Transverse colon (tissue), 3 donors: ENCODE measurements around the gene NAA60.

ENCODE experiments used
- CTCF ChIP-seq, 5 experiments: fragments of 200-600 bp in 3 of 5; fragments of 450-650 bp in 2 of 5; sonication (generic) in 3 of 5; IDR thresholded peaks; 1 replicate in 2 of 5; 2 replicates in 3 of 5; pipeline ENCODE4 v1.5.1; 2016 to 2017; ENCODE audit warnings: antibody characterized with exemption in 5 of 5, inconsistent platforms in 3 of 5, mild to moderate bottlenecking in 2 of 5, moderate library complexity in 1 of 5
- POLR2A ChIP-seq: fragments of 450-650 bp; IDR thresholded peaks from one replicate; pipeline ENCODE4 v1.6.1; 2016; ENCODE audit warnings: antibody characterized with exemption, mild to moderate bottlenecking, moderate library complexity

DNA sequence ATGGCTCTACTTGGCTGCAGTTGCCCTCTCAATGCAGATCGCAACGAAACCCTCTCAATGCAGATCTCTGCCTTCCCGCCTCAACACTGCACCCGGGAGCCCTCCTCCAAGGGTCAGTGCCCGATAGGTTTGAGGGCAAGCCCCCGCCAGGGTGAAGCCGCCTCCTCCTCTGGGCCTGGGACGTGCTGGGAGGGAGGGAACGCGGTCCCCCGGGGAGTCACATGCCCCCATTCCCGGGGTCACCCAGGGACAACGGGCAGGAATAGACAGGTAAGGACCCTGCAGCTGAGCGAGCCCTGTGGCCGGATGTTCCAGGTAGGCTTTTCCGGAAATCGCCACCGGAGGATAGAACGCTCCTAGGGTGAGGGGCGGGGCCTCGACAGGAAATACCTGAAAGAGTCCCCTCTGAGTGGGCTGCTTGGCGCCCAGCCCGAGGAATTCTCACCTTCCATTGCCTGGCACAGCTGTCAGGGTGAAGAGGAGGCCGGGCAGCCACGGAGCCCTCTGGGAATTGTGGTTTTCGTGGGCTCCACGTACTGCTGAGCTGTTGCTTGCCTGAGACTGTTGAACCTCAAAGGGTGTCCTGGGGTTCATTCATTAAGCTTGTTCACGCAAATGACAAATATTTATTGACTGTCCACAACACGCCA lies 29.6 kb upstream of the NAA60 start:
- TF ChIP-seq CTCF (IDR thresholded peaks at IDR 0.05) (no peak), POLR2A (no peak)
